GM12865 (cell line): ENCODE measurements around the gene SVEP1.

ENCODE experiments used
- DNase-seq: peaks from one replicate; pipeline ENCODE4 v3.0.0; 2010; ENCODE audit warnings: low read depth
- H3K4me3 ChIP-seq: 2 replicates; pipeline ENCODE4 v1.5.1; 2011; ENCODE audit warnings: mild to moderate bottlenecking, low read depth, low read length, control low read depth
- CTCF ChIP-seq: IDR thresholded peaks from 2 replicates; pipeline ENCODE4 v1.5.1; 2011; ENCODE audit warnings: low read length, control low read depth, low read depth, inconsistent platforms; ENCODE audit not compliant: insufficient read depth; ENCODE audit errors: missing control alignments

Gene SVEP1

GRCh38 chr9:110580850-110581249 is 1.3 kb upstream of the SVEP1 start:
- no peak overlapping the region for H3K4me3 ChIP-seq
- no peak for TF ChIP-seq CTCF
- DNase-seq = no peak

- DNase-seq = no peak
- no peak for TF ChIP-seq CTCF
- H3K4me3 ChIP-seq = no peak overlapping the region
These were observed 300 bp upstream of the SVEP1 start for GRCh38 chr9:110579862-110580219.

GRCh38 chr9:110578575-110579033 is 937 bp downstream of the SVEP1 start:
- no peak for TF ChIP-seq CTCF
- no peak overlapping the region for H3K4me3 ChIP-seq
- DNase-seq = no peak

- no peak for DNase-seq
- no peak for TF ChIP-seq CTCF
- H3K4me3 ChIP-seq = no peak overlapping the region
These were observed 3.6 kb downstream of the SVEP1 start for GRCh38 chr9:110575945-110576344.

DNA sequence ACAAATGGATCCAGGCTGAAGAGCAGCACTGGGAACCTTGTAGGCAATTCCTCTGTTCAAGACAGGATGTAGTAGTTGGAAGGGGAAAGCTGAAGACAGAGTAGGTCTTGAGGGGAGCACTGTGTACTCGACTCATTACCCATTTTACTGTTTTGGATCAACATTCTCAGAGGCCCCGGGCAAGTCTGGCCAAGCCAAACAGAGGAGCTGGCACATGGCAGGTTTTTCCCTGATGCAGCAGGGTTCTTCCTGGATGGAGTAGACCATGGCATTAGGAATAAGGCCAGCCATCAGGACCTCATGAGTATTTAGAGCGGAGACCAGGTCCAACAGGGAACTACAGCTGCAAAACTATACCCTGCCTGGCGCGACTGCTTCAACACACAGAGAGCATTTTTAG is 4.4 kb downstream of the SVEP1 start:
- TF ChIP-seq CTCF = no peak
- DNase-seq = no peak
- H3K4me3 ChIP-seq = no peak overlapping the region

- no peak for TF ChIP-seq CTCF
- DNase-seq = no peak
- no peak overlapping the region for H3K4me3 ChIP-seq
These were observed 6.2 kb downstream of the SVEP1 start for GRCh38 chr9:110573305-110573704.

- no peak for DNase-seq
- H3K4me3 ChIP-seq = no peak overlapping the region
- TF ChIP-seq CTCF = no peak
These were observed 7.6 kb downstream of the SVEP1 start for GRCh38 chr9:110571801-110572483.
